ENCODE data around the gene AKT1S1.
"Not testable (repeated sequence)": the region's sequence is repeated elsewhere in the genome, so short reads cannot be mapped to it uniquely, and the experiment has no call there.

AKT1S1 gene

DNA sequence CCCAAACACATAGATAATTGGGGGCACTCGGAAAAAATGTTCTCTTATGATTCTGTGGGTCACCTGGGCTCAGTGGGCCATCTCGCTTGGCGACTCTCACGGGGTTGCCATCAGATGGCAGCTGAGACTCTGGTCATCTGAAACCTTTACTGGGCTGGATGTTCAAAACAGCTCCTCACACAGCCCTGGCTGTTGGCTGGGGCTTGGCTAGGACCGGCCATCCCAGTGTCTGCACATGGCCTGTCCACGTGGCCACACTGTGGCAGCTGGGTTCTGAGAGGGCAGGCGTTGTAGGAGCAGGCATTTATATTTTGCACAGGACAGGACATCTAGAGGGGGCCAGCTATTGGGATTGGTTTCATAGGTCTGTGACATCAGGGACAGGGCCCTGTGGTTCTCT, 43.6 kb downstream of the AKT1S1 start:
- DNase-seq: no peak

DNA sequence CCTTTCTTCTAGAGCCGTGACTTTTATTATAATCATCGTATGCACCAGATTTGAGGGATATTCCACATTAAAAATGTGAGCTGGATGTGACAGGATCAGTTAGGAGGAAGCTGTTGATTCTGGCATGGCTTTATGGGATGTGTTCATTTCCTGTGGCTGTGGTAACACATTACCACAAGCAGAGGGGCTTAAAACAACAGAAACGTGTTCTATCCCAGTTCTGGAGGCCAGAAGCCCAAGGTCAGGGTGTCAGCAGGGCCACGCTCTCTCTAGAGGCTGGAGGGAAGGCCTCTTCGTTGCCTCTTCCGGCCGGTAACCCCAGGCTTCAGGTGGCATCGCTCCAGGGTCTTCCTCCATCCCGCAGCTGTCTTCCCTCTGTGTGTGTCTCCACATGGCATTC, 44.6 kb downstream of the AKT1S1 start:
- no peak for DNase-seq

DNA sequence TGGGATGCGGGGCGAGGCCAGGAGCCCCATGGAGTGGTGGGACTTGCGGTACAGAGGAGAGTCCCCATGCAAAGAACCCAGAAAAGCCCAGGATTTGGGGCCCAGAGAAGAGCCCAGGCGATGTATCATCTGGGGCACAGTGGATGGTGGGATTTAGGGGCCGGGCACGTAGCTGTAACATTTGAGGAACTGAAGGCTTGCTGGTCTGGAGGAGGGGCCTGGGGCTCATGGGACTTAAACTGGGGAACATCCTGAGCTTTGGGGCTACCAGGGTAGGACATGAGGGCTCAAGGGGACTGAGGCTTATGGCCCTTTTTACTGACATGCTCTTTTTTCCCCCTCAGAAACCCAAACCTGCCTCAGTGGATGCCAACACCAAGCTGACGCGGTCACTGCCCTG, 45.6 kb downstream of the AKT1S1 start:
- no peak for DNase-seq

DNA sequence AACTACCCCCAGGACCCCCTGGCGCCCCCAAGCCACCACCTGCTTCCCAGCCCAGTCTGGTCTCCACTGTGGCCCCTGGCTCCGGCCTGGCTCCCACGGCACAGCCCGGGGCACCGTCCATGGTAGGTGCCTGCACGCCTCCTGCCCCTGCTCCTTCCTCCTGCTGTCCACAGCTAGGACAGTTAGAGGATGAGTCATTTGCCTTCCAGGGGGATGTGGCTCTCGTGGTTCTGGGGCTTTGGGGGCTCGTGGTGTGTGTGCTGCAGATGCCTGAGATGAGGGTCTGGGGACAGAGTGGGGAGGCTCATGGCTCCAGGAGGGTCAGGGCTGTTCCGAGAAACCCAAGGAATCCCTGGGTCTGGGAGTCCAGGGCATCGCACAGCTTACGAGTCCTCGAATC, 46.4 kb downstream of the AKT1S1 start:
- DNase-seq: no peak

DNA sequence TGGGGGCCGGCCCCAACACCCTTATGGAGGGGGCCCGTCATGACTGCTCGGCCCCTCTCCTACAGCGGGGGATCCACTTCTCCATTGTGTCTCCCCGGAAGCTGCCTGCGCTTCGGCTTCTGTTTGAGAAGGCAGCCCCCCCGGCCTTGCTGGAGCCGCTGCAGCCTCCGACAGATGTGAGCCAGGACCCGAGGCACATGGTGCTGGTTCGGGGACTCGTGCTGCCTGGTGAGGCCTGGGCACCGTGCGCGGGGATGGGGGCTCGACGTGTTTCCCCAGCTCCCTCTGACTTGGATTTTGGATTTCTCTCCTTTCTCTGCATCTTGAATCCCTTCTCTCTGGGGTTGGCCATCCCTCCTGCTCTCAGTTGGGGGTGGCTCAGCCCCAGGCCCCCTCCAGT, 47.4 kb downstream of the AKT1S1 start:
- no peak for DNase-seq

DNA sequence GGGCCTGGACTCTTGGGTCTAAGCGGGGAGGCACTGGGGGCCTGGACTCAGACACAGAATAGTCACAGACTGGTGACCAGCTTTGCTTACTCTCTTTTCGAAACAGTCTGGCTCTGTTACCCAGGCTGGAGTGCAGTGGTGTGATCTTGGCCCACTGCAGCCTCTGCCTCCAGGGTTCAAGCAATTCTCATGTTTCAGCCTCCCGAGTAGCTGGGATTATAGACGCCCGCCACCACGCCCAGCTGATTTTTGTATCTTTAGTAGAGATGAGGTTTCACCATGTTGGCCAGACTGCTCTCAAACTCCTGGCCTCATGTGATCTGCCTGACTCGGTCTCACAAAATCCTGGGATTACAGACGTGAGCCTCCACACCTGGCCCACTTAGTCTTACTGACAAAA, 48.0 kb downstream of the AKT1S1 start:
- DNase-seq: no peak

DNA sequence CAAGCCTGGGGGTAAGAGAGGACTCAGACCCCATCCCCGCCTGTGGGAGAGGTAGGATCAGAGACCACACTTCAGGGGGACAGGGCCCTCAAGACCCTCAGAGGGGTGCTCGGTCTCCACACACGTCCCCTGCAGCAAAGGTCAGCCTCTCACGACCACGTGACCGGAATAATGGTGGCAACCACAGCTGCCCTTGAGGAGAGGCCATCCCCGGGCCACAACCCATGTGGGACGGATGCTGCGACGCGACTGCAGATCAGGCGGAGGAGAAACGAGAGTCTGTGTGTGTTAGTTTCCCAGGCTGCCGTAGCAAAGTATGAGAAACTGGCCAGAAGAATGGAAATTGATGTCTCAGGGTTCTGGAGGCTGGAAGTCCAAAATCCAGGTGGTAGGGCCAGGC, 50.1 kb downstream of the AKT1S1 start:
- no peak for DNase-seq

DNA sequence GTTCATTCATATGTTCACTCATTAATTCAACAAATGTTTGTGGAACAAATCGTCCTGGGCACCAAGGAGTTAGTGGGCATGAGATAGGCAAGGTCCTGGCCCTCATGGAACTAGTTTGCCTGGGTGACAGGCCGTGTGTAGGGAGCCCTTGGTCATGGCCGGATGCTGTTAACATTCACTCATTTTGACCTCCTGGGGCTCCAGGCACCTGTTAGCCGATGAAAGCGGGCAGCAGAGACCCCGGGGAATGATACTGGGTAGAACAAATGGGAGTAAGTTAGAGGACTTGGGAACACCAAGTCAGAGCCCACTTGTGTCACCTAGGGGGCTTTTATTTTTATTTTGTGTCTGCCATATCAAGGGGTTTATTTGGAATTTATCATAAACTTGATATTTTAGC, 52.5 kb downstream of the AKT1S1 start:
- DNase-seq: no peak

DNA sequence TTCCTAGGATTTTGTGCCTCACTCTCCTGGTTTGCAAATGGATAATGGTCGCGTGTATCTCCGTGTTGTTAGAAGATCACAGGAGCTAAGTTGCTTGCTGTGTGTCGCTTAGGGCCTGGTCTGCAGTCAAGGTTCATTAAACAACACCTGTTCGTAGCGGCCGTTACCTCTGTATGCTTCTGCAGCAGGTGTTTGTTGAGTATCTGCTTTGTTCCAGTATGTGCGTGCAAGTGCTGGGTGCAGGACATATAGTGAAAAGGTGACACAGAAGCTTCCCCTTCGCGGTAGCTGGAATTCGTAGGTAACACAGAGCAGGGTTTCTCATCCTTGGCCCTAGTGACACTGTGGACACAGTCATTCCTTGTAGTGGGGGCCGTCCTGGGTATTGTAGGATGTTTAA, 53.7 kb downstream of the AKT1S1 start:
- DNase-seq: no peak

DNA sequence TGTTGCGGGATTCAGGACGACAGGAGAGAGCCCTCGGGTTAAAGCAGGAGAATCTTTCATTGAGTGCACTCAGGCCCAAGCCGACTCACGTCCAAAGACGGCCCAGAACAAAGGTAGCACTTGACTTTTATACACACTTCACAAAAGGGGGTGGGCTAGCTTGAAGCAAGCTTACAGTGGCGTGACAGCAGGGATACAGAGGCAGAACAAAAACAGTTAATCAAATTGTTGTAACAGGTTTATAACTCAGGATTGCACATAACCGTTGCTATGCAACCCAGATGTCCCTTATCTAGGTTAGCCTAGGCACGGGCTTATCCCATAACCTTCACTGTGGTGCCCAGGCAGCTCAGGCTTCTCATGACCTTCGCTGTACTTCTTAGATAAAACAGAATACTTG, 57.0 kb downstream of the AKT1S1 start:
- DNase-seq: no peak

DNA sequence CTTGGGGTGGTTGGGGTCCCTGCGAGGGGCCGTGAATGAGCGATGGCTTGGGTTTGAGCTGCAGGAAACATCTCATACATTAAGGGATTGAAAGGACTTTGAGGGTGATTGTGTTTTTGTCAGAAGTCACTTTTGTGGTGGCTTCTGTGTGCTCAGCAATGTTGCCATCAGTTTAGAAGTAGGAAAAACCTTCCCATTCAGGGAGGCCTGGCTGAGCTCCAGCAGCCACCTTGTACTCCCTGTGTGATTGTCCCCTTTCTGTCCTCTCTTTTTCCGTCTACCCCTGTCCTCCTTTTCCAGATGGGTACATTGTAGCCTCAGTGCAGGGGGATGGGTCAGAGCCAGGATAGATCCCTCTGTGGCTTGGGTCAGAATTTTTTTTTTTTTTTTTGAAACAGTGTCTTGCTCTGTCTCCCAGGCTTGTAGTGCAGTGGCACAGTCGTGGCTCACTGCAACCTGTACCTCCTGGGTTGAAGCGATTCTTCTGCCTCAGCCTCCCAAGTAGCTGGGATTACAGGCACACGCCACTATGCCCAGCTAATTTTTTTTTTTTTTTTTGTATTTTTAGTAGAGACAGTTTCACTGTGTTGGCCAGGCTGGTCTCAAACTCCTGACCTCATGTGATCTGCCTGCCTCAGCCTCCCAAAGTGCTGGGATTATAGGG, 57.6 kb downstream of the AKT1S1 start:
- not testable (repeated sequence) for DNase-seq

All from C1 segment of cervical spinal cord (tissue), 14 donors.